Gastroesophageal sphincter (tissue), 4 donors: Measurements from ENCODE around the gene DYNC2H1. TPM values are rescaled to one million over a fixed set of nuclear protein-coding genes. Genes with fewer than 3 reads are reported as not detected.

Source experiments
- ATAC-seq: fragments of 150-250 bp; one replicate; pipeline ENCODE4 v1.9.1; 2016; ENCODE audit warnings: mild to moderate bottlenecking, moderate library complexity
- H3K27ac ChIP-seq, 4 donors: fragments of 200-600 bp; sonication (generic) in 3 of 4; 1 replicate in 3 of 4; 2 replicates in 1 of 4; pipeline ENCODE4 v1.5.1; 2016 to 2019
- H3K27me3 ChIP-seq: fragments of 200-600 bp; sonication (generic); one replicate; pipeline ENCODE4 v1.5.1; 2019
- H3K36me3 ChIP-seq, 2 donors: fragments of 200-600 bp; sonication (generic); one replicate each; pipeline ENCODE4 v1.5.1; 2019; ENCODE audit warnings: control low read depth in 1 of 2
- H3K4me1 ChIP-seq, 3 donors: fragments of 200-600 bp; sonication (generic); 1 replicate in 2 of 3; 2 replicates in 1 of 3; pipeline ENCODE4 v1.5.1; 2016 to 2019; ENCODE audit warnings: control low read depth in 2 of 3
- H3K4me3 ChIP-seq, 2 donors: fragments of 200-600 bp; sonication (generic); one replicate each; pipeline ENCODE4 v1.5.1; 2019; ENCODE audit warnings: mild to moderate bottlenecking in 1 of 2, moderate library complexity in 1 of 2
- H3K9me3 ChIP-seq, 3 donors: fragments of 200-600 bp; sonication (generic); one replicate each; pipeline ENCODE4 v1.5.1; 2017 to 2019; ENCODE audit warnings: control low read depth in 2 of 3
- EP300 ChIP-seq: sonication (generic); formaldehyde crosslinking; IDR thresholded peaks from one replicate; pipeline ENCODE4 v1.6.1; 2017; ENCODE audit warnings: antibody characterized with exemption, mild to moderate bottlenecking
- POLR2A ChIP-seq, 2 donors: fragments of 450-650 bp; IDR thresholded peaks; one replicate each; pipeline ENCODE4 v1.6.1; 2017; ENCODE audit warnings: antibody characterized with exemption in 2 of 2, mild to moderate bottlenecking in 2 of 2, moderate library complexity in 1 of 2
- POLR2AphosphoS5 ChIP-seq: sonication (generic); formaldehyde crosslinking; IDR thresholded peaks from one replicate; pipeline ENCODE4 v1.6.1; 2017; ENCODE audit warnings: antibody characterized with exemption
- WGBS, 2 donors: methylation state at CpG; one replicate each; pipeline ENCODE4 v1.1.5; 2018; ENCODE audit warnings: low coverage in 1 of 2; 5-methylcytosine and 5-hydroxymethylcytosine counted together
- total RNA-seq, 4 donors: library from RNA; depleted of rRNA; stranded (reverse); fragments of >200 nt; gene quantifications; one replicate each; pipeline ENCODE4 v1.1.0, GENCODE V29; 2016
- TF ChIP-seq, protein P1 (sequence below), 4 experiments: fragments of 200-600 bp in 2 of 4; fragments of 450-650 bp in 2 of 4; sonication (generic) in 1 of 4; IDR thresholded peaks; one replicate each; pipeline ENCODE4 v1.5.1; 2017 to 2019; ENCODE audit warnings: antibody characterized with exemption in 4 of 4, mild to moderate bottlenecking in 2 of 4, moderate library complexity in 2 of 4

DYNC2H1 gene
- total RNA-seq, 4 donors from 2014 or later = 11.5 to 26.7 (median 18.1) TPM

DNA sequence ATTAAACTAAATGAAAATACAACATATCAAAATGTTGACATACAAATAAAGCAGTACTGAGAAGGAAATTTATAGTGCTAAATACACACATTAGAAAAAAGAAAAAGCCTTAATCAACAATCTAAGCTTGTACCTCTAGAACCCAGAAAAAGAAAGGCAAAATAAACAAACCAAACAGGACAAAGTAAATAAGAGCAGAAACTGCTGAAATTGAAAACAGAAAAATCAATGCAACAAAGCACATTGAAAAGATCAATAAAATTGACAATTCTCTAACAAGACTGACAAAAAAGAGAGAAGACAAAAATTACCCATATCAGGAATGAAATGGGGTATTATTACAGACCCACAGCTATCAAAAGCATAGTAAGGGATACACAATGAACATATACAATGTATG lies 38.2 kb upstream of the DYNC2H1 start:
- no peak overlapping the region for H3K27ac ChIP-seq
- no peaks in the 10 kb centered on the region for H3K27me3 ChIP-seq
- no peak for ATAC-seq
- peaks cover 0 to 22% of the 10 kb centered on the region in 2 donors for H3K36me3 ChIP-seq
- no peaks in the 10 kb centered on the region for H3K9me3 ChIP-seq
- H3K4me3 ChIP-seq = no peak overlapping the region
- TF ChIP-seq EP300 = no peak
- no peaks in the 10 kb centered on the region for H3K4me1 ChIP-seq

DNA sequence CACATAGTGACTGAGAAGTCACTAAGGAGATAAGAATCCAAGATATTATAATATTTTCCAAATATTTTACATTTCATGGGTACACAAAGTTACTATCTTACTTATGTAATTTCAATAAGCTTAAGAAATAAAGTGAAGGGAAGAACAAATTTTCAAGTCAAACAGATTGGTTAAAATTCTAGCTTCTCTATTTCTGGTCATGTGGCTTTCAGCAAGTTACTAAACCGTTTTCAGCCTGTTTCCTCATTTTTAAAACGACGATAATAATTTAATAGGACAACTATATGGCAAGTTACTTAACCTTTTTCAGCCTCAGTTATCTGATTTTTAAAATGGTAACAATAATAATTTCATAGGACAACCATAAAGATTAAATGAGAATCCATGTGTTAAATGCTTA lies 32.9 kb upstream of the DYNC2H1 start:
- H3K27ac ChIP-seq = no peak overlapping the region
- H3K9me3 ChIP-seq = no peaks in the 10 kb centered on the region
- no peak for TF ChIP-seq POLR2A (IDR thresholded peaks at IDR 0.05)
- no peak for TF ChIP-seq POLR2AphosphoS5
- TF ChIP-seq, protein P1, sequence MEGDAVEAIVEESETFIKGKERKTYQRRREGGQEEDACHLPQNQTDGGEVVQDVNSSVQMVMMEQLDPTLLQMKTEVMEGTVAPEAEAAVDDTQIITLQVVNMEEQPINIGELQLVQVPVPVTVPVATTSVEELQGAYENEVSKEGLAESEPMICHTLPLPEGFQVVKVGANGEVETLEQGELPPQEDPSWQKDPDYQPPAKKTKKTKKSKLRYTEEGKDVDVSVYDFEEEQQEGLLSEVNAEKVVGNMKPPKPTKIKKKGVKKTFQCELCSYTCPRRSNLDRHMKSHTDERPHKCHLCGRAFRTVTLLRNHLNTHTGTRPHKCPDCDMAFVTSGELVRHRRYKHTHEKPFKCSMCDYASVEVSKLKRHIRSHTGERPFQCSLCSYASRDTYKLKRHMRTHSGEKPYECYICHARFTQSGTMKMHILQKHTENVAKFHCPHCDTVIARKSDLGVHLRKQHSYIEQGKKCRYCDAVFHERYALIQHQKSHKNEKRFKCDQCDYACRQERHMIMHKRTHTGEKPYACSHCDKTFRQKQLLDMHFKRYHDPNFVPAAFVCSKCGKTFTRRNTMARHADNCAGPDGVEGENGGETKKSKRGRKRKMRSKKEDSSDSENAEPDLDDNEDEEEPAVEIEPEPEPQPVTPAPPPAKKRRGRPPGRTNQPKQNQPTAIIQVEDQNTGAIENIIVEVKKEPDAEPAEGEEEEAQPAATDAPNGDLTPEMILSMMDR (IDR thresholded peaks at IDR 0.05) = no peak
- no peaks in the 10 kb centered on the region for H3K27me3 ChIP-seq
- 87 to 90% methylated on average over 3 of the region's 3 CpGs for WGBS, 2 donors
- H3K36me3 ChIP-seq = peaks cover 0 to 66% of the 10 kb centered on the region in 2 donors
- ATAC-seq = no peak
- no peak overlapping the region for H3K4me3 ChIP-seq
- H3K4me1 ChIP-seq = no peaks in the 10 kb centered on the region

DNA sequence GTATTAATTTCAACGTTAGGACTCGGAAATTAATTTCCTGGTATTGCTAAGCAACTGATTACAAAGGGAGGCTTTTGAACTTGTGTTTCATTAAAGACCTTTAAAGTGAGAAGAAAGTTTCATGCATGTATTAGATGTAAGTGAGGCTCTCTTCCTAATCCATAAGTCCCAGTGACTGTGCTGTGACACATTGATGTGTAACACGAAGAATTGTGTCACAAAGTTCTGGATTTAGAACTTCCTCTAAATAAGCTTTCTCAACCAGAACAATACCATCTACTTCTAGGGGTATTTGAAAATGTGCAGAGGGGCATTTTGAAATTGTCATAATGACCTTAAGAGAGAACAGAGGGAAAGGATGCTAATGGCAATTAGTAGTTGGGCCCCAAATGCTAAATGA lies 31.7 kb upstream of the DYNC2H1 start:
- Histone ChIP-seq H3K27me3 (no peaks in the 10 kb centered on the region), H3K4me1 (no peaks in the 10 kb centered on the region), H3K27ac (no peak overlapping the region), H3K4me3 (no peak overlapping the region), H3K36me3 (peaks cover 0 to 75% of the 10 kb centered on the region in 2 donors), H3K9me3 (no peaks in the 10 kb centered on the region)
- TF ChIP-seq, protein P1 (IDR thresholded peaks at IDR 0.05) = no peak
- no peak for TF ChIP-seq POLR2A (IDR thresholded peaks at IDR 0.05)
- no peak for TF ChIP-seq POLR2AphosphoS5
- no peak for TF ChIP-seq EP300
- WGBS, 2 donors = 85 to 100% methylated on average over 3 of the region's 3 CpGs
- no peak for ATAC-seq

DNA sequence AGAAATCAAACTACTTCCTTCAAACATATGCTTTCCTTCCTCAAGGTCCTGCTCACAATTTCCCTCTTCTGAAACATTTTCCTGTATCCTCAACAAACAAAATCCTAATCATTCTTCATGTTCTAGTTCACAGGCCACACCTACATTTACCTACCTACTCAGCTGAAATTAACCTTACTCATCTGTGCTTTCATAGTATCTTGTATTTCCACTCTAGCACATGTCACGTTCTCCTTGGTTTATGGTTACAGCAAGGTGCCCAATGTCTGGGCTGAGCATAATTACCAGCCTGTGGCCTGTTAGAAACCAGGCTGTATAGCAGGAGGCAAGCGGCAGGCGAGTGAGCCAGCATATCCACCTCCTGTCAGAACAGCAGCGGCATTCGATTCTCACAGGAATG lies 30.5 kb upstream of the DYNC2H1 start:
- WGBS, 2 donors = 87 to 100% methylated on average over 3 to 5 of the region's 5 CpGs
- no peak for ATAC-seq
- no peaks in the 10 kb centered on the region for H3K27me3 ChIP-seq
- no peaks in the 10 kb centered on the region for H3K4me1 ChIP-seq
- no peak overlapping the region for H3K4me3 ChIP-seq
- no peak for TF ChIP-seq POLR2AphosphoS5
- TF ChIP-seq, protein P1 (IDR thresholded peaks at IDR 0.05) = no peak
- no peak for TF ChIP-seq EP300
- no peak for TF ChIP-seq POLR2A (IDR thresholded peaks at IDR 0.05)
- H3K9me3 ChIP-seq = no peaks in the 10 kb centered on the region
- H3K27ac ChIP-seq = no peak overlapping the region
- H3K36me3 ChIP-seq = peaks cover 0 to 77% of the 10 kb centered on the region in 2 donors

DNA sequence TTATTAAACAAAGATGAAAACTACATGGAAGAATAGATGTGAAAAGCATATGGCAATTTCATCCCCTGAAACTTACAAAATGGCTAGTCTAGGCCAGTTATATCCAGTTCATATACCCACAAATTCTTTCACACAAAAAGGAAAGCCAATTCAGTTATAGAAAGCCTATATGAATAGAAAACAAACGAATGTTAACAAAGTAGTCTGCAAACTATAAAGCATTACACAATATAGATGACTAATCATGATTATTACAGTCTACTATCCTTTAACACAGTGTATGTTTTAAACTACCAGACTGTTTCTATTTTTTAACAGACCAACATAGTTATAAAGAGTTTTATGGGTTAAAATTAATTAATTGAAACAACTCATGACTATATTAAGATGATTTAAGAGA lies 29.4 kb upstream of the DYNC2H1 start:
- no peaks in the 10 kb centered on the region for H3K4me1 ChIP-seq
- H3K36me3 ChIP-seq = peaks cover 0 to 74% of the 10 kb centered on the region in 2 donors
- H3K9me3 ChIP-seq = no peaks in the 10 kb centered on the region
- H3K27me3 ChIP-seq = no peaks in the 10 kb centered on the region
- TF ChIP-seq POLR2A (IDR thresholded peaks at IDR 0.05) = no peak
- no peak for TF ChIP-seq EP300
- TF ChIP-seq POLR2AphosphoS5 = no peak
- 85 to 90% methylated on average over 1 of the region's 1 CpG for WGBS, 2 donors
- H3K27ac ChIP-seq = no peak overlapping the region
- no peak overlapping the region for H3K4me3 ChIP-seq
- ATAC-seq = no peak

DNA sequence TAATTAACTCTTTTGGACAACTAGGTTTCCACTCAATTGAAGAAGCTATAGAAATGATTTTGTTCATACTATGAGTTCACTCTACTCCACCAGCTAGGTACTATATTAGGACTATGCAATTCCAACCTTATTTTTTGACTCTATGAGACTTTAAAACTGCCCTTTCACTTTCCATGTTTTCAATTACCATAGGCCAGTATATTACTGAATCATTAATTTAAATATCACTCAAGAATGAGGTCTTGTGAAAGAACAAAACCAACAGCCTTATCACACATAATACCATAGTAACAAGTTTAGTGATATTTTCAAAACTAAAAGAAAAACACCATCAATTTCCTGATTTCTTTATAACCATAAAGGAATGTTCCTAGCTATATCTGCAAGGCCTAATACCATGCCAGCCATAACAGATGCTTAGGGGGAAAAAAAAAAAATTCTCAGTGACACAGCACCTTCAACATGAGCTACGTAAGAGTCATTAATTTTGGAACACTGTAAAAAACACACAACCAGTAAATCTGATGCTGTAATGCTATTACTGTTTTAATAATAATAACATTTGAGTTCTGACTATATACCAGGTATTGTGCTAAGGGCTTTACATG lies 23.4 kb upstream of the DYNC2H1 start:
- Histone ChIP-seq H3K9me3 (no peaks in the 10 kb centered on the region), H3K36me3 (peaks cover 0 to 35% of the 10 kb centered on the region in 2 donors), H3K4me3 (no peak overlapping the region), H3K27me3 (no peaks in the 10 kb centered on the region), H3K27ac (no peak overlapping the region), H3K4me1 (peaks cover 0 to 22% (median 4%) of the 10 kb centered on the region in 3 donors)
- 50 to 62% methylated on average over 1 of the region's 1 CpG for WGBS, 2 donors
- no peak for ATAC-seq
- TF ChIP-seq POLR2AphosphoS5 (no peak), POLR2A (IDR thresholded peaks at IDR 0.05) (no peak), EP300 (no peak)
- TF ChIP-seq, protein P1 (IDR thresholded peaks at IDR 0.05) = no peak
